Measurements from ENCODE around the gene TAF6.

Gene TAF6

DNA sequence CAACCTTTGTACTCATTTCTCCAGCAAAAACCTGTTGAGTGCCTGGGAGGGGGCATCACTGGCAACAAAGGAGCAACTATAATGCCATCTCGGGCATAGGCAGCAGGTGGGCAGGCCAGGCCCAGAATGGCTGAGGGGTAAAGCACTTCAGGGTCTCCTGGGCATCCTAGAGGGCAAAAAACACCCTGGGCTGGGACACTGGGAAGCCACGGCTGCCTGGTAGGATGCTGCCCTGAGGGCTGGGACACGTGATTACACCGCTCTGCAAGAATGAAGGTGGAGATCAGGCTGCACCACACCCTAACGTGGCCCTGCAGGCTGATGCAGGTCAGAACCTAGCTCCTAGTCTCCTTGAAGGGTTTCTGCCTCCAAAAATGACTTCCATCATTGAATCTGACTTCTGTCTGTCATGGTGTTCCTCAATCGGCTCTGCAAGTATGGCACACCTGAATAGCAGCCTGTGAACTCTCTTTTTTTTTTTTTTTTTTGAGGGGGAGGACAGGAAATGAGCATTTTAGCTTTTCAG lies 43.9 kb upstream of the TAF6 start:
- H3K9me3 ChIP-seq (ENCODE audit: control insufficient read depth, insufficient read depth, low read depth, low read length), result no peaks in the 10 kb centered on the region
- no peak overlapping the region for H3K27ac ChIP-seq (ENCODE audit: extremely low read depth, low read depth, low read length)
- CTCF ChIA-PET, result interaction anchor here (0.6 to 0.7 kb wide), 2 partner anchors 30 to 55 kb away, joined by 3 to 6 read pairs; no protein-coding TSS in a partner anchor
- POLR2A ChIA-PET, result interaction anchor here (0.7 to 1.4 kb wide), 2 partner anchors 14 to 28 kb away, joined by 4 to 6 read pairs; partner anchors contain the start of gene LAMTOR4
- no peaks in the 10 kb centered on the region for H3K36me3 ChIP-seq (ENCODE audit: control insufficient read depth in 2 of 2, insufficient read depth in 1 of 2, low read length in 2 of 2)
- no peak overlapping the region for H3K4me3 ChIP-seq (ENCODE audit: low read depth, low read length)
- peaks cover 8% of the 10 kb centered on the region for H3K4me1 ChIP-seq (ENCODE audit: control insufficient read depth, insufficient read depth, low read length)
- TF ChIP-seq SP7 (tag by site-specific recombination; IDR thresholded peaks at IDR 0.05) (no peak), OVOL3 (tag by site-specific recombination; IDR thresholded peaks at IDR 0.05) (no peak), ZBTB8A (tag by site-specific recombination; IDR thresholded peaks at IDR 0.05) (peak; percentile 17; the same call in 1 of the 2 replicates), ZNF596 (tag by site-specific recombination; IDR thresholded peaks at IDR 0.05) (no peak), ZNF660 (tag by site-specific recombination; IDR thresholded peaks at IDR 0.05) (no peak), ZNF366 (tag by site-specific recombination; conservative IDR thresholded peaks at IDR 0.05) (no peak), ZNF37A (tag by site-specific recombination; IDR thresholded peaks at IDR 0.05) (no peak), ZNF558 (tag by site-specific recombination; IDR thresholded peaks at IDR 0.05) (no peak), ZNF311 (tag by site-specific recombination; IDR thresholded peaks at IDR 0.05; ENCODE audit: borderline replicate concordance) (no peak), MYNN (tag by site-specific recombination; IDR thresholded peaks at IDR 0.05; ENCODE audit: borderline replicate concordance) (no peak), SCRT1 (tag by site-specific recombination; IDR thresholded peaks at IDR 0.05; ENCODE audit: borderline replicate concordance) (peak; percentile 67), KLF1 (tag by site-specific recombination; IDR thresholded peaks at IDR 0.05) (peak; percentile 42; the same call in 1 of the 2 replicates), KLF8 (tag by site-specific recombination; IDR thresholded peaks at IDR 0.05) (no peak), ZNF777 (tag by site-specific recombination; IDR thresholded peaks at IDR 0.05; ENCODE audit: borderline replicate concordance) (no peak), ZNF16 (tag by site-specific recombination; IDR thresholded peaks at IDR 0.05; ENCODE audit: low read depth) (no peak), ZNF785 (tag by site-specific recombination; IDR thresholded peaks at IDR 0.05) (no peak), ZNF701 (tag by site-specific recombination; IDR thresholded peaks at IDR 0.05) (no peak), HOXA7 (CRISPR knock-in tag; IDR thresholded peaks at IDR 0.05; ENCODE audit: borderline replicate concordance) (no peak), ZFP3 (tag by site-specific recombination; IDR thresholded peaks at IDR 0.05; ENCODE audit: low read depth) (no peak)
- TF ChIP-seq, protein P1, sequence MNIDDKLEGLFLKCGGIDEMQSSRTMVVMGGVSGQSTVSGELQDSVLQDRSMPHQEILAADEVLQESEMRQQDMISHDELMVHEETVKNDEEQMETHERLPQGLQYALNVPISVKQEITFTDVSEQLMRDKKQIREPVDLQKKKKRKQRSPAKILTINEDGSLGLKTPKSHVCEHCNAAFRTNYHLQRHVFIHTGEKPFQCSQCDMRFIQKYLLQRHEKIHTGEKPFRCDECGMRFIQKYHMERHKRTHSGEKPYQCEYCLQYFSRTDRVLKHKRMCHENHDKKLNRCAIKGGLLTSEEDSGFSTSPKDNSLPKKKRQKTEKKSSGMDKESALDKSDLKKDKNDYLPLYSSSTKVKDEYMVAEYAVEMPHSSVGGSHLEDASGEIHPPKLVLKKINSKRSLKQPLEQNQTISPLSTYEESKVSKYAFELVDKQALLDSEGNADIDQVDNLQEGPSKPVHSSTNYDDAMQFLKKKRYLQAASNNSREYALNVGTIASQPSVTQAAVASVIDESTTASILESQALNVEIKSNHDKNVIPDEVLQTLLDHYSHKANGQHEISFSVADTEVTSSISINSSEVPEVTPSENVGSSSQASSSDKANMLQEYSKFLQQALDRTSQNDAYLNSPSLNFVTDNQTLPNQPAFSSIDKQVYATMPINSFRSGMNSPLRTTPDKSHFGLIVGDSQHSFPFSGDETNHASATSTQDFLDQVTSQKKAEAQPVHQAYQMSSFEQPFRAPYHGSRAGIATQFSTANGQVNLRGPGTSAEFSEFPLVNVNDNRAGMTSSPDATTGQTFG (tag by site-specific recombination; IDR thresholded peaks at IDR 0.05; ENCODE audit: borderline replicate concordance), result no peak
- TF ChIP-seq, protein P2, sequence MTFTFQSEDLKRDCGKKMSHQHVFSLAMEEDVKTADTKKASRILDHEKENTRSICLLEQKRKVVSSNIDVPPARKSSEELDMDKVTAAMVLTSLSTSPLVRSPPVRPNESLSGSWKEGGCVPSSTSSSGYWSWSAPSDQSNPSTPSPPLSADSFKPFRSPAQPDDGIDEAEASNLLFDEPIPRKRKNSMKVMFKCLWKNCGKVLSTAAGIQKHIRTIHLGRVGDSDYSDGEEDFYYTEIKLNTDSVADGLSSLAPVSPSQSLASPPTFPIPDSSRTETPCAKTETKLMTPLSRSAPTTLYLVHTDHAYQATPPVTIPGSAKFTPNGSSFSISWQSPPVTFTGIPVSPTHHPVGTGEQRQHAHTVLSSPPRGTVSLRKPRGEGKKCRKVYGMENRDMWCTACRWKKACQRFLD (tag by site-specific recombination; IDR thresholded peaks at IDR 0.05), result no peak
- TF ChIP-seq, protein P3, sequence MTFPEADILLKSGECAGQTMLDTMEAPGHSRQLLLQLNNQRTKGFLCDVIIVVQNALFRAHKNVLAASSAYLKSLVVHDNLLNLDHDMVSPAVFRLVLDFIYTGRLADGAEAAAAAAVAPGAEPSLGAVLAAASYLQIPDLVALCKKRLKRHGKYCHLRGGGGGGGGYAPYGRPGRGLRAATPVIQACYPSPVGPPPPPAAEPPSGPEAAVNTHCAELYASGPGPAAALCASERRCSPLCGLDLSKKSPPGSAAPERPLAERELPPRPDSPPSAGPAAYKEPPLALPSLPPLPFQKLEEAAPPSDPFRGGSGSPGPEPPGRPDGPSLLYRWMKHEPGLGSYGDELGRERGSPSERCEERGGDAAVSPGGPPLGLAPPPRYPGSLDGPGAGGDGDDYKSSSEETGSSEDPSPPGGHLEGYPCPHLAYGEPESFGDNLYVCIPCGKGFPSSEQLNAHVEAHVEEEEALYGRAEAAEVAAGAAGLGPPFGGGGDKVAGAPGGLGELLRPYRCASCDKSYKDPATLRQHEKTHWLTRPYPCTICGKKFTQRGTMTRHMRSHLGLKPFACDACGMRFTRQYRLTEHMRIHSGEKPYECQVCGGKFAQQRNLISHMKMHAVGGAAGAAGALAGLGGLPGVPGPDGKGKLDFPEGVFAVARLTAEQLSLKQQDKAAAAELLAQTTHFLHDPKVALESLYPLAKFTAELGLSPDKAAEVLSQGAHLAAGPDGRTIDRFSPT (tag by site-specific recombination; IDR thresholded peaks at IDR 0.05), result peak; percentile 31; the same call in 1 of the 2 replicates
- TF ChIP-seq, protein P4, sequence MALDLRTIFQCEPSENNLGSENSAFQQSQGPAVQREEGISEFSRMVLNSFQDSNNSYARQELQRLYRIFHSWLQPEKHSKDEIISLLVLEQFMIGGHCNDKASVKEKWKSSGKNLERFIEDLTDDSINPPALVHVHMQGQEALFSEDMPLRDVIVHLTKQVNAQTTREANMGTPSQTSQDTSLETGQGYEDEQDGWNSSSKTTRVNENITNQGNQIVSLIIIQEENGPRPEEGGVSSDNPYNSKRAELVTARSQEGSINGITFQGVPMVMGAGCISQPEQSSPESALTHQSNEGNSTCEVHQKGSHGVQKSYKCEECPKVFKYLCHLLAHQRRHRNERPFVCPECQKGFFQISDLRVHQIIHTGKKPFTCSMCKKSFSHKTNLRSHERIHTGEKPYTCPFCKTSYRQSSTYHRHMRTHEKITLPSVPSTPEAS (tag by site-specific recombination; IDR thresholded peaks at IDR 0.05), result no peak
- TF ChIP-seq, protein P5, sequence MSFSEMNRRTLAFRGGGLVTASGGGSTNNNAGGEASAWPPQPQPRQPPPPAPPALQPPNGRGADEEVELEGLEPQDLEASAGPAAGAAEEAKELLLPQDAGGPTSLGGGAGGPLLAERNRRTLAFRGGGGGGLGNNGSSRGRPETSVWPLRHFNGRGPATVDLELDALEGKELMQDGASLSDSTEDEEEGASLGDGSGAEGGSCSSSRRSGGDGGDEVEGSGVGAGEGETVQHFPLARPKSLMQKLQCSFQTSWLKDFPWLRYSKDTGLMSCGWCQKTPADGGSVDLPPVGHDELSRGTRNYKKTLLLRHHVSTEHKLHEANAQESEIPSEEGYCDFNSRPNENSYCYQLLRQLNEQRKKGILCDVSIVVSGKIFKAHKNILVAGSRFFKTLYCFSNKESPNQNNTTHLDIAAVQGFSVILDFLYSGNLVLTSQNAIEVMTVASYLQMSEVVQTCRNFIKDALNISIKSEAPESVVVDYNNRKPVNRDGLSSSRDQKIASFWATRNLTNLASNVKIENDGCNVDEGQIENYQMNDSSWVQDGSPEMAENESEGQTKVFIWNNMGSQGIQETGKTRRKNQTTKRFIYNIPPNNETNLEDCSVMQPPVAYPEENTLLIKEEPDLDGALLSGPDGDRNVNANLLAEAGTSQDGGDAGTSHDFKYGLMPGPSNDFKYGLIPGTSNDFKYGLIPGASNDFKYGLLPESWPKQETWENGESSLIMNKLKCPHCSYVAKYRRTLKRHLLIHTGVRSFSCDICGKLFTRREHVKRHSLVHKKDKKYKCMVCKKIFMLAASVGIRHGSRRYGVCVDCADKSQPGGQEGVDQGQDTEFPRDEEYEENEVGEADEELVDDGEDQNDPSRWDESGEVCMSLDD (tag by site-specific recombination; IDR thresholded peaks at IDR 0.05), result no peak
- TF ChIP-seq, protein P6, sequence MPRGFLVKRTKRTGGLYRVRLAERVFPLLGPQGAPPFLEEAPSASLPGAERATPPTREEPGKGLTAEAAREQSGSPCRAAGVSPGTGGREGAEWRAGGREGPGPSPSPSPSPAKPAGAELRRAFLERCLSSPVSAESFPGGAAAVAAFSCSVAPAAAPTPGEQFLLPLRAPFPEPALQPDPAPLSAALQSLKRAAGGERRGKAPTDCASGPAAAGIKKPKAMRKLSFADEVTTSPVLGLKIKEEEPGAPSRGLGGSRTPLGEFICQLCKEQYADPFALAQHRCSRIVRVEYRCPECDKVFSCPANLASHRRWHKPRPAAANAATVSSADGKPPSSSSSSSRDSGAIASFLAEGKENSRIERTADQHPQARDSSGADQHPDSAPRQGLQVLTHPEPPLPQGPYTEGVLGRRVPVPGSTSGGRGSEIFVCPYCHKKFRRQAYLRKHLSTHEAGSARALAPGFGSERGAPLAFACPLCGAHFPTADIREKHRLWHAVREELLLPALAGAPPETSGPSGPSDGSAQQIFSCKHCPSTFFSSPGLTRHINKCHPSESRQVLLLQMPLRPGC (tag by site-specific recombination; IDR thresholded peaks at IDR 0.05), result no peak
- TF ChIP-seq, protein P7, sequence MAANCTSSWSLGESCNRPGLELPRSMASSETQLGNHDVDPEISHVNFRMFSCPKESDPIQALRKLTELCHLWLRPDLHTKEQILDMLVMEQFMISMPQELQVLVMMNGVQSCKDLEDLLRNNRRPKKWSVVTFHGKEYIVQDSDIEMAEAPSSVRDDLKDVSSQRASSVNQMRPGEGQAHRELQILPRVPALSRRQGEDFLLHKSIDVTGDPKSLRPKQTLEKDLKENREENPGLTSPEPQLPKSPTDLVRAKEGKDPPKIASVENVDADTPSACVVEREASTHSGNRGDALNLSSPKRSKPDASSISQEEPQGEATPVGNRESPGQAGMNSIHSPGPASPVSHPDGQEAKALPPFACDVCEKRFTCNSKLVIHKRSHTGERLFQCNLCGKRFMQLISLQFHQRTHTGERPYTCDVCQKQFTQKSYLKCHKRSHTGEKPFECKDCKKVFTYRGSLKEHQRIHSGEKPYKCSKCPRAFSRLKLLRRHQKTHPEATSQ (tag by site-specific recombination; IDR thresholded peaks at IDR 0.05), result no peak

Data from HEK293 (cell line).